SK-N-SH treated with all-trans-retinoic acid at 6 μM for 48 hours (cell line): ENCODE measurements around the gene KCNJ1.

Experiments used
- ATAC-seq: fragments of 200-7000 bp; cut with Tn5 transposase; 3 replicates; pipeline ENCODE4 v1.9.1; 2020; ENCODE audit warnings: mild to moderate bottlenecking, moderate library complexity
- ARNTL ChIP-seq: fragments of 450-650 bp; formaldehyde crosslinking; IDR thresholded peaks from 2 replicates; pipeline ENCODE4 v1.5.0; 2020; ENCODE audit warnings: low read depth, mild to moderate bottlenecking, moderate library complexity, borderline replicate concordance
- BACH2 ChIP-seq: fragments of 250-450 bp; sonication (Bioruptor Pico); IDR thresholded peaks from 2 replicates; pipeline ENCODE4 v1.9.0; 2021; ENCODE audit warnings: mild to moderate bottlenecking, borderline replicate concordance
- CSDC2 ChIP-seq: fragments of 250-450 bp; sonication (Bioruptor Pico); IDR thresholded peaks from 2 replicates; pipeline ENCODE4 v1.5.0; 2020; ENCODE audit warnings: mild to moderate bottlenecking, moderate library complexity
- ESRRG ChIP-seq: fragments of 250-450 bp; sonication (Bioruptor Pico); IDR thresholded peaks from 2 replicates; pipeline ENCODE4 v1.6.1; 2021; ENCODE audit warnings: mild to moderate bottlenecking
- GLIS3 ChIP-seq: fragments of 250-450 bp; sonication (Bioruptor Pico); IDR thresholded peaks from 2 replicates; pipeline ENCODE4 v1.5.0; 2020; ENCODE audit warnings: mild to moderate bottlenecking, moderate library complexity
- ISL1 ChIP-seq: fragments of 250-450 bp; sonication (Bioruptor Pico); IDR thresholded peaks from 2 replicates; pipeline ENCODE4 v2.1.2; 2022; ENCODE audit warnings: mild to moderate bottlenecking, moderate library complexity
- OSR1 ChIP-seq: fragments of 250-450 bp; sonication (Bioruptor Pico); IDR thresholded peaks from 2 replicates; pipeline ENCODE4 v1.8.0; 2022; ENCODE audit warnings: moderate library complexity, mild to moderate bottlenecking, inconsistent platforms
- PPARA ChIP-seq: fragments of 250-450 bp; sonication (Bioruptor Pico); IDR thresholded peaks from 2 replicates; pipeline ENCODE4 v1.5.0; 2020; ENCODE audit warnings: mild to moderate bottlenecking, borderline replicate concordance
- RARB ChIP-seq: fragments of 250-450 bp; sonication (Bioruptor Pico); IDR thresholded peaks from 2 replicates; pipeline ENCODE4 v1.8.0; 2021; ENCODE audit warnings: mild to moderate bottlenecking, moderate library complexity
- SNAI2 ChIP-seq: fragments of 250-450 bp; sonication (Bioruptor Pico); IDR thresholded peaks from 2 replicates; pipeline ENCODE4 v1.5.0; 2020; ENCODE audit warnings: mild to moderate bottlenecking, moderate library complexity
- TCF4 ChIP-seq: fragments of 250-450 bp; sonication (Bioruptor Pico); IDR thresholded peaks from 2 replicates; pipeline ENCODE4 v1.8.0; 2021; ENCODE audit warnings: mild to moderate bottlenecking, moderate library complexity, borderline replicate concordance
- TOX ChIP-seq: fragments of 250-450 bp; sonication (Bioruptor Pico); IDR thresholded peaks from 2 replicates; pipeline ENCODE4 v1.8.0; 2021; ENCODE audit warnings: mild to moderate bottlenecking, moderate library complexity, borderline replicate concordance
- ZC3H10 ChIP-seq: fragments of 250-450 bp; sonication (Bioruptor Pico); IDR thresholded peaks from 2 replicates; pipeline ENCODE4 v1.5.1; 2021; ENCODE audit warnings: mild to moderate bottlenecking, moderate library complexity
- ZFP3 ChIP-seq: fragments of 250-450 bp; sonication (Bioruptor Pico); IDR thresholded peaks from 2 replicates; pipeline ENCODE4 v1.5.0; 2020; ENCODE audit warnings: mild to moderate bottlenecking, moderate library complexity
- ZFP30 ChIP-seq: fragments of 450-650 bp; formaldehyde crosslinking; IDR thresholded peaks from 2 replicates; pipeline ENCODE4 v1.5.0; 2022; ENCODE audit warnings: mild to moderate bottlenecking, moderate library complexity
- ZNF565 ChIP-seq: fragments of 450-650 bp; formaldehyde crosslinking; conservative IDR thresholded peaks from 2 replicates; pipeline ENCODE4 v1.5.0; 2020; ENCODE audit warnings: low read depth, mild to moderate bottlenecking, moderate library complexity
- ZNF70 ChIP-seq: fragments of 450-650 bp; formaldehyde crosslinking; IDR thresholded peaks from 2 replicates; pipeline ENCODE4 v1.5.0; 2020; ENCODE audit warnings: mild to moderate bottlenecking, moderate library complexity
- ZNF8 ChIP-seq: fragments of 450-650 bp; formaldehyde crosslinking; IDR thresholded peaks from 2 replicates; pipeline ENCODE4 v1.5.0; 2020; ENCODE audit warnings: mild to moderate bottlenecking, moderate library complexity
- TF ChIP-seq, protein P1 (sequence below): fragments of 250-450 bp; sonication (Bioruptor Pico); IDR thresholded peaks from 2 replicates; pipeline ENCODE4 v1.5.1; 2021; ENCODE audit warnings: mild to moderate bottlenecking, moderate library complexity
- TF ChIP-seq, protein P2 (sequence below): fragments of 250-450 bp; sonication (Bioruptor Pico); IDR thresholded peaks from 2 replicates; pipeline ENCODE4 v1.5.1; 2020; ENCODE audit warnings: low read depth, mild to moderate bottlenecking, moderate library complexity
- TF ChIP-seq, protein P3 (sequence below): fragments of 250-450 bp; sonication (Bioruptor Pico); IDR thresholded peaks from 2 replicates; pipeline ENCODE4 v1.5.0; 2020; ENCODE audit warnings: mild to moderate bottlenecking, moderate library complexity
- TF ChIP-seq, protein P4 (sequence below): fragments of 250-450 bp; sonication (Bioruptor Pico); IDR thresholded peaks from 2 replicates; pipeline ENCODE4 v1.8.0; 2021; ENCODE audit warnings: low read depth, mild to moderate bottlenecking, moderate library complexity, borderline replicate concordance
- TF ChIP-seq, protein P5 (sequence below): fragments of 250-450 bp; sonication (Bioruptor Pico); IDR thresholded peaks from 2 replicates; pipeline ENCODE4 v1.8.0; 2020; ENCODE audit warnings: mild to moderate bottlenecking, moderate library complexity, borderline replicate concordance

Gene KCNJ1

DNA sequence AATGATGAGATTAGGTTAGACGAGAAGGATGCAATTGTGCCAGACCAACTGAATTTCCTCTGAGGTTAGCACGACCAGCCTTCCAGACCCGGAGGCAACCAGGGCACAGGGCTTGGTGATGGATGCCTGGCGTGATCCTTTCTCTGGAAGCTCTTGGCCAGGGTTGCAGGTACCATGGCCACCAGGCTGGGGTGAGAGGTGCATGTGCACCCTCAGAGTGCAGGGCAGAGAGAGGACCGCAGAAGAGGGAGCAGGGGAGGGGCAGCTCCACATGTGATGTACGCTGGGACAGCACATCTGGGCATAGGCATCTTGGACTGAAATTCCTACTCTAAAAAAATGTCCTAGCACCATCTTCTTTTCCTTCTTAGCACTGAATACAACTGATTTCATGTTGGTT is 10.9 kb downstream of the KCNJ1 start:
- ATAC-seq, result no peak
- TF ChIP-seq ESRRG (CRISPR knock-in tag) (no peak), ZFP30 (no peak), ISL1 (CRISPR knock-in tag) (no peak), OSR1 (CRISPR knock-in tag) (no peak), ARNTL (CRISPR knock-in tag) (no peak), ZNF8 (CRISPR knock-in tag) (no peak), PPARA (no peak), ZNF565 (CRISPR knock-in tag) (no peak), RARB (CRISPR knock-in tag) (no peak)

DNA sequence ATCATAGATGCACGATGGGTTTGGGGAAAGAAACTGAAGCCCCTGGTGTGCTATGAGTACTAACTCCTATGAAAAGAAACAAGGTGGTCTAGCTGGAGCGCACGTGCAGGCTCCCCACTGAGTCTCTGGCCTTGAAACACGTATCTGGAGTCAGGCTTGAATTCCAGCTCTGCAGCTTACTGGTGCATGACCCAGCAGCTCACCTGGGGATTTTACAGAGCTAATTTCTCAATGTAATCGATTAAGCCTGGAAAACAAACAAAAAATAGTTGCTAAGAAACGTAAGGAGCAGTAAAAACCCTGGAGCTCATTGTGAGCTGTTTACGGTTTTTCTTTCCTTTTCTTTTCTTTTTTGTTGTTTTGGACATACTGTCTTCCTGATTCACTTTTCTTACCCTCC is 12.3 kb downstream of the KCNJ1 start:
- no peak for TF ChIP-seq GLIS3 (CRISPR knock-in tag)
- TF ChIP-seq, protein P1, sequence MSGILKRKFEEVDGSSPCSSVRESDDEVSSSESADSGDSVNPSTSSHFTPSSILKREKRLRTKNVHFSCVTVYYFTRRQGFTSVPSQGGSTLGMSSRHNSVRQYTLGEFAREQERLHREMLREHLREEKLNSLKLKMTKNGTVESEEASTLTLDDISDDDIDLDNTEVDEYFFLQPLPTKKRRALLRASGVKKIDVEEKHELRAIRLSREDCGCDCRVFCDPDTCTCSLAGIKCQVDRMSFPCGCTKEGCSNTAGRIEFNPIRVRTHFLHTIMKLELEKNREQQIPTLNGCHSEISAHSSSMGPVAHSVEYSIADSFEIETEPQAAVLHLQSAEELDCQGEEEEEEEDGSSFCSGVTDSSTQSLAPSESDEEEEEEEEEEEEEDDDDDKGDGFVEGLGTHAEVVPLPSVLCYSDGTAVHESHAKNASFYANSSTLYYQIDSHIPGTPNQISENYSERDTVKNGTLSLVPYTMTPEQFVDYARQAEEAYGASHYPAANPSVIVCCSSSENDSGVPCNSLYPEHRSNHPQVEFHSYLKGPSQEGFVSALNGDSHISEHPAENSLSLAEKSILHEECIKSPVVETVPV (CRISPR knock-in tag), result no peak
- TF ChIP-seq ZC3H10 (CRISPR knock-in tag), result no peak
- TF ChIP-seq ZNF70, result no peak
- no peak for TF ChIP-seq ESRRG (CRISPR knock-in tag)
- no peak for TF ChIP-seq ISL1 (CRISPR knock-in tag)
- TF ChIP-seq CSDC2 (CRISPR knock-in tag), result no peak
- no peak for TF ChIP-seq ZFP3 (CRISPR knock-in tag)
- no peak for TF ChIP-seq ARNTL (CRISPR knock-in tag)
- TF ChIP-seq, protein P2, sequence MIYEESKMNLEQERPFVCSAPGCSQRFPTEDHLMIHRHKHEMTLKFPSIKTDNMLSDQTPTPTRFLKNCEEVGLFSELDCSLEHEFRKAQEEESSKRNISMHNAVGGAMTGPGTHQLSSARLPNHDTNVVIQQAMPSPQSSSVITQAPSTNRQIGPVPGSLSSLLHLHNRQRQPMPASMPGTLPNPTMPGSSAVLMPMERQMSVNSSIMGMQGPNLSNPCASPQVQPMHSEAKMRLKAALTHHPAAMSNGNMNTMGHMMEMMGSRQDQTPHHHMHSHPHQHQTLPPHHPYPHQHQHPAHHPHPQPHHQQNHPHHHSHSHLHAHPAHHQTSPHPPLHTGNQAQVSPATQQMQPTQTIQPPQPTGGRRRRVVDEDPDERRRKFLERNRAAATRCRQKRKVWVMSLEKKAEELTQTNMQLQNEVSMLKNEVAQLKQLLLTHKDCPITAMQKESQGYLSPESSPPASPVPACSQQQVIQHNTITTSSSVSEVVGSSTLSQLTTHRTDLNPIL (CRISPR knock-in tag), result no peak
- no peak for TF ChIP-seq ZNF565 (CRISPR knock-in tag)
- no peak for TF ChIP-seq ZNF8 (CRISPR knock-in tag)
- no peak for TF ChIP-seq TOX
- no peak for TF ChIP-seq TCF4
- TF ChIP-seq, protein P3, sequence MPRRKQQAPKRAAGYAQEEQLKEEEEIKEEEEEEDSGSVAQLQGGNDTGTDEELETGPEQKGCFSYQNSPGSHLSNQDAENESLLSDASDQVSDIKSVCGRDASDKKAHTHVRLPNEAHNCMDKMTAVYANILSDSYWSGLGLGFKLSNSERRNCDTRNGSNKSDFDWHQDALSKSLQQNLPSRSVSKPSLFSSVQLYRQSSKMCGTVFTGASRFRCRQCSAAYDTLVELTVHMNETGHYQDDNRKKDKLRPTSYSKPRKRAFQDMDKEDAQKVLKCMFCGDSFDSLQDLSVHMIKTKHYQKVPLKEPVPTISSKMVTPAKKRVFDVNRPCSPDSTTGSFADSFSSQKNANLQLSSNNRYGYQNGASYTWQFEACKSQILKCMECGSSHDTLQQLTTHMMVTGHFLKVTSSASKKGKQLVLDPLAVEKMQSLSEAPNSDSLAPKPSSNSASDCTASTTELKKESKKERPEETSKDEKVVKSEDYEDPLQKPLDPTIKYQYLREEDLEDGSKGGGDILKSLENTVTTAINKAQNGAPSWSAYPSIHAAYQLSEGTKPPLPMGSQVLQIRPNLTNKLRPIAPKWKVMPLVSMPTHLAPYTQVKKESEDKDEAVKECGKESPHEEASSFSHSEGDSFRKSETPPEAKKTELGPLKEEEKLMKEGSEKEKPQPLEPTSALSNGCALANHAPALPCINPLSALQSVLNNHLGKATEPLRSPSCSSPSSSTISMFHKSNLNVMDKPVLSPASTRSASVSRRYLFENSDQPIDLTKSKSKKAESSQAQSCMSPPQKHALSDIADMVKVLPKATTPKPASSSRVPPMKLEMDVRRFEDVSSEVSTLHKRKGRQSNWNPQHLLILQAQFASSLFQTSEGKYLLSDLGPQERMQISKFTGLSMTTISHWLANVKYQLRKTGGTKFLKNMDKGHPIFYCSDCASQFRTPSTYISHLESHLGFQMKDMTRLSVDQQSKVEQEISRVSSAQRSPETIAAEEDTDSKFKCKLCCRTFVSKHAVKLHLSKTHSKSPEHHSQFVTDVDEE (CRISPR knock-in tag), result no peak
- no peak for TF ChIP-seq RARB (CRISPR knock-in tag)
- TF ChIP-seq BACH2 (CRISPR knock-in tag), result no peak
- no peak for TF ChIP-seq OSR1 (CRISPR knock-in tag)

DNA sequence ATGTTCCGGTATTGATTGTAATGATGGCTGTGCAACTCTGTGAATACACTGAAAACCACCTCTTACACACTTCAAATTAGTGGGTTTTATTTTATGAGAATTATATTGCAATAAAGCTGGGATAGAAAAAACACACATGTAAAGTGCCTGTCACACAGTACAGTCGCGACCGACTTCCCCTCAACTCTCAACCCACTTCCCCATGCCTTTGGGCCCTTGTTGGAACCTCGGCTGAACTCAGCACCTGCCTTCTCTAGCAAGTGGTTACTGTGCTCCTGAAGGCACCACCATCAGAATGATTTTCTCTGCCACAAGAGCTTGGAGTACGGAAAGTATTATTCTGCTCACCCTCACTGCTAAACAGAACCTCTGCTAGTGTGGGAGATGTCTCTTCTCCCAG is 13.5 kb downstream of the KCNJ1 start:
- TF ChIP-seq, protein P4, sequence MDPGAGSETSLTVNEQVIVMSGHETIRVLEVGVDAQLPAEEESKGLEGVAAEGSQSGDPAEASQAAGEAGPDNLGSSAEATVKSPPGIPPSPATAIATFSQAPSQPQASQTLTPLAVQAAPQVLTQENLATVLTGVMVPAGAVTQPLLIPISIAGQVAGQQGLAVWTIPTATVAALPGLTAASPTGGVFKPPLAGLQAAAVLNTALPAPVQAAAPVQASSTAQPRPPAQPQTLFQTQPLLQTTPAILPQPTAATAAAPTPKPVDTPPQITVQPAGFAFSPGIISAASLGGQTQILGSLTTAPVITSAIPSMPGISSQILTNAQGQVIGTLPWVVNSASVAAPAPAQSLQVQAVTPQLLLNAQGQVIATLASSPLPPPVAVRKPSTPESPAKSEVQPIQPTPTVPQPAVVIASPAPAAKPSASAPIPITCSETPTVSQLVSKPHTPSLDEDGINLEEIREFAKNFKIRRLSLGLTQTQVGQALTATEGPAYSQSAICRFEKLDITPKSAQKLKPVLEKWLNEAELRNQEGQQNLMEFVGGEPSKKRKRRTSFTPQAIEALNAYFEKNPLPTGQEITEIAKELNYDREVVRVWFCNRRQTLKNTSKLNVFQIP (CRISPR knock-in tag), result no peak
- no peak for TF ChIP-seq SNAI2 (CRISPR knock-in tag)
- no peak for TF ChIP-seq ZC3H10 (CRISPR knock-in tag)
- no peak for TF ChIP-seq RARB (CRISPR knock-in tag)
- no peak for TF ChIP-seq ZFP30
- no peak for TF ChIP-seq ZNF70
- no peak for TF ChIP-seq PPARA
- TF ChIP-seq TOX, result no peak
- no peak for TF ChIP-seq CSDC2 (CRISPR knock-in tag)
- TF ChIP-seq GLIS3 (CRISPR knock-in tag), result no peak
- TF ChIP-seq, protein P1 (CRISPR knock-in tag), result no peak
- no peak for TF ChIP-seq ISL1 (CRISPR knock-in tag)
- TF ChIP-seq, protein P2 (CRISPR knock-in tag), result no peak
- TF ChIP-seq ZFP3 (CRISPR knock-in tag), result no peak
- TF ChIP-seq, protein P5, sequence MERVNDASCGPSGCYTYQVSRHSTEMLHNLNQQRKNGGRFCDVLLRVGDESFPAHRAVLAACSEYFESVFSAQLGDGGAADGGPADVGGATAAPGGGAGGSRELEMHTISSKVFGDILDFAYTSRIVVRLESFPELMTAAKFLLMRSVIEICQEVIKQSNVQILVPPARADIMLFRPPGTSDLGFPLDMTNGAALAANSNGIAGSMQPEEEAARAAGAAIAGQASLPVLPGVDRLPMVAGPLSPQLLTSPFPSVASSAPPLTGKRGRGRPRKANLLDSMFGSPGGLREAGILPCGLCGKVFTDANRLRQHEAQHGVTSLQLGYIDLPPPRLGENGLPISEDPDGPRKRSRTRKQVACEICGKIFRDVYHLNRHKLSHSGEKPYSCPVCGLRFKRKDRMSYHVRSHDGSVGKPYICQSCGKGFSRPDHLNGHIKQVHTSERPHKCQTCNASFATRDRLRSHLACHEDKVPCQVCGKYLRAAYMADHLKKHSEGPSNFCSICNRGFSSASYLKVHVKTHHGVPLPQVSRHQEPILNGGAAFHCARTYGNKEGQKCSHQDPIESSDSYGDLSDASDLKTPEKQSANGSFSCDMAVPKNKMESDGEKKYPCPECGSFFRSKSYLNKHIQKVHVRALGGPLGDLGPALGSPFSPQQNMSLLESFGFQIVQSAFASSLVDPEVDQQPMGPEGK, result no peak
- no peak for TF ChIP-seq ZNF8 (CRISPR knock-in tag)
- no peak for ATAC-seq

More for the DNA sequence above, 12.3 kb downstream of the KCNJ1 start:
- no peak for ATAC-seq
